Body of pancreas (tissue), 4 donors: ENCODE data around the gene ASCC2. TPM values are rescaled to one million over a fixed set of nuclear protein-coding genes. Genes with fewer than 3 reads are reported as not detected.

Source experiments
- ATAC-seq: fragments of 150-250 bp; one replicate; pipeline ENCODE4 v1.9.1; 2016
- DNase-seq, 4 donors: peaks; one replicate each; pipeline ENCODE4 v3.0.0-alpha.2; 2019
- H3K27ac ChIP-seq, 4 donors: fragments of 200-600 bp; sonication (generic); 1 replicate in 3 of 4; 2 replicates in 1 of 4; pipeline versions ENCODE4 v1.5.1 to v1.6.1; 2016 to 2019; ENCODE audit warnings: mild to moderate bottlenecking in 1 of 4, mixed read lengths in 1 of 4, moderate library complexity in 1 of 4
- H3K27me3 ChIP-seq, 2 donors: fragments of 200-600 bp; sonication (generic); one replicate each; pipeline ENCODE4 v1.6.0; 2016; ENCODE audit warnings: mild to moderate bottlenecking in 1 of 2
- H3K36me3 ChIP-seq, 2 donors: fragments of 200-600 bp; sonication (generic); replicated peaks in 1 of 2; 2 replicates each; pipeline ENCODE4 v1.5.1; 2016; ENCODE audit warnings: low read depth in 2 of 2; ENCODE audit not compliant: insufficient read depth in 1 of 2
- H3K4me1 ChIP-seq: fragments of 200-600 bp; sonication (generic); one replicate; pipeline ENCODE4 v1.6.0; 2016
- H3K4me3 ChIP-seq, 2 donors: fragments of 200-600 bp; sonication (generic); 1 replicate in 1 of 2; 2 replicates in 1 of 2; pipeline ENCODE4 v1.5.1; 2016 to 2019
- H3K9me3 ChIP-seq, 3 donors: fragments of 200-600 bp; sonication (generic); 1 replicate in 2 of 3; 2 replicates in 1 of 3; pipeline ENCODE4 v1.5.1; 2016
- CTCF ChIP-seq, 7 experiments: fragments of 450-650 bp in 4 of 7; fragments of 200-600 bp in 3 of 7; sonication (generic) in 3 of 7; IDR thresholded peaks; one replicate each; pipeline ENCODE4 v1.5.1; 2016 to 2019; ENCODE audit warnings: antibody characterized with exemption in 7 of 7
- POLR2A ChIP-seq, 3 donors: fragments of 450-650 bp; IDR thresholded peaks; one replicate each; pipeline ENCODE4 v1.6.1; 2016; ENCODE audit warnings: antibody characterized with exemption in 3 of 3, mild to moderate bottlenecking in 2 of 3
- WGBS, 2 donors: methylation state at CpG; one replicate each; pipeline ENCODE4 v1.1.5; 2017; 5-methylcytosine and 5-hydroxymethylcytosine counted together
- intact Hi-C: fragments of 100-400 bp; cut with DNase I; formaldehyde crosslinking; loops from one replicate; pipeline ENCODE4 v1.15.1; 2023
- total RNA-seq, 2 donors: library from RNA; depleted of rRNA; stranded (reverse); fragments of >200 nt; gene quantifications; one replicate each; pipeline ENCODE4 v1.1.0, GENCODE V29; 2016

Gene ASCC2
- total RNA-seq, 2 donors from 2014 or later, result 34.3 to 42.0 TPM

GRCh38 chr22:29883775-29884097, 45.7 kb upstream of the ASCC2 start:
- H3K27me3 ChIP-seq, result no peaks in the 10 kb centered on the region
- peak overlapping the region; percentile 91 to 97 (median 94) for H3K27ac ChIP-seq
- peaks cover 39% of the 10 kb centered on the region for H3K4me1 ChIP-seq
- intact Hi-C loops, result loop anchor here (10.0 kb wide), 1 partner anchor 121 kb away; no protein-coding TSS in a partner anchor
- ATAC-seq (no peak), DNase-seq (no peak)
- TF ChIP-seq POLR2A (IDR thresholded peaks at IDR 0.05) (no peak), CTCF (IDR thresholded peaks at IDR 0.05) (no peak)
- H3K36me3 ChIP-seq, result no peaks in the 10 kb centered on the region
- H3K9me3 ChIP-seq, result no peaks in the 10 kb centered on the region
- H3K4me3 ChIP-seq, result peak overlapping the region; percentile 82 to 87
- 0 to 5% methylated on average over 4 to 14 of the region's 14 CpGs for WGBS, 2 donors

GRCh38 chr22:29883045-29883774, 45.1 kb upstream of the ASCC2 start, which contains the start of gene MTMR3:
MTMR3 (plus strand) TSS chr22:29883174; CDS start chr22:29971060, 87,886 bp downstream.
- Histone ChIP-seq H3K27me3 (no peaks in the 10 kb centered on the region), H3K4me1 (peaks cover 38% of the 10 kb centered on the region), H3K9me3 (no peaks in the 10 kb centered on the region), H3K27ac (peak within 1 kb of the TSS; percentile 91 to 97 (median 94)), H3K4me3 (peak within 1 kb of the TSS; percentile 82 to 87), H3K36me3 (no peaks in the 10 kb centered on the region)
- DNase-seq (peak; percentile 92 to 95 (median 94)), ATAC-seq (peak; percentile 90)
- TF ChIP-seq CTCF (IDR thresholded peaks at IDR 0.05), result peak; percentile 32 to 53 (median 43)
- TF ChIP-seq POLR2A (IDR thresholded peaks at IDR 0.05), result peak; percentile 65 to 81 (median 81)
- 1% methylated on average over 22 to 67 of the region's 82 CpGs for WGBS, 2 donors
- intact Hi-C loops, result loop anchor here (10.0 kb wide), 1 partner anchor 122 kb away; no protein-coding TSS in a partner anchor

- no peaks in the 10 kb centered on the region for H3K9me3 ChIP-seq
- H3K27me3 ChIP-seq, result no peaks in the 10 kb centered on the region
- H3K36me3 ChIP-seq, result no peaks in the 10 kb centered on the region
- TF ChIP-seq CTCF (IDR thresholded peaks at IDR 0.05) (no peak), POLR2A (IDR thresholded peaks at IDR 0.05) (no peak)
- 0% methylated on average over 5 of the region's 5 CpGs for WGBS, 2 donors
- peaks cover 33% of the 10 kb centered on the region for H3K4me1 ChIP-seq
- intact Hi-C loops, result loop anchor here (10.0 kb wide), 1 partner anchor 122 kb away; no protein-coding TSS in a partner anchor
- H3K4me3 ChIP-seq, result peak overlapping the region in 1 of 2 donors; percentile 87
- H3K27ac ChIP-seq, result peak overlapping the region in 3 of 4 donors; percentile 92 to 97 (median 97)
- no peak for ATAC-seq
- DNase-seq, result no peak
Observed at GRCh38 chr22:29882716-29883044, 44.6 kb upstream of the ASCC2 start.

- WGBS, 2 donors, result 85 to 92% methylated on average over 5 of the region's 5 CpGs
- DNase-seq (no peak), ATAC-seq (no peak)
- Histone ChIP-seq H3K4me1 (peaks cover 7% of the 10 kb centered on the region), H3K36me3 (no peaks in the 10 kb centered on the region), H3K27me3 (no peaks in the 10 kb centered on the region), H3K27ac (no peak overlapping the region), H3K4me3 (no peak overlapping the region), H3K9me3 (no peaks in the 10 kb centered on the region)
- TF ChIP-seq CTCF (IDR thresholded peaks at IDR 0.05), result no peak
- TF ChIP-seq POLR2A (IDR thresholded peaks at IDR 0.05), result no peak
- intact Hi-C loops, result loop anchor here (10.0 kb wide), 1 partner anchor 125 kb away; no protein-coding TSS in a partner anchor
Observed at GRCh38 chr22:29879753-29880152, 41.7 kb upstream of the ASCC2 start.
